ENCODE data around the gene GPR84. TPM values are rescaled to one million over a fixed set of nuclear protein-coding genes. Genes with fewer than 3 reads are reported as not detected.
A peak's percentile ranks its signal among the peaks of the same experiment; 100 is the strongest.

GPR84 gene
- total and polyA plus RNA-seq, 7 experiments from 2014 or later: 1.2 to 13.1 (median 3.9) TPM; not detected in 4

GRCh38 chr12:54409267-54409666, 45.0 kb upstream of the GPR84 start:
- ATAC-seq (no peak), DNase-seq (no peak)
- CTCF ChIA-PET: interaction anchor here (0.7 to 1.9 kb wide), 3 partner anchors 9 to 149 kb away, joined by 3 to 16 read pairs (median 7); no protein-coding TSS in a partner anchor
- Histone ChIP-seq H3K9me3 (ENCODE audit: control insufficient read depth in 2 of 3, low read length in 3 of 3) (no peaks in the 10 kb centered on the region), H3K36me3 (ENCODE audit: control insufficient read depth in 2 of 3, insufficient read depth in 3 of 3, low read length in 3 of 3) (peaks cover 24 to 53% (median 30%) of the 10 kb centered on the region in 3 experiments), H3K27me3 (ENCODE audit: control insufficient read depth in 2 of 2, insufficient read depth in 2 of 2, low read length in 2 of 2) (no peaks in the 10 kb centered on the region), H3K4me1 (ENCODE audit: control insufficient read depth in 2 of 2, insufficient read depth in 2 of 2, low read length in 2 of 2) (peaks cover 42 to 56% of the 10 kb centered on the region in 2 donors), H3K27ac (ENCODE audit: low read depth, low read length) (peak overlapping the region; percentile 31), H3K4me3 (ENCODE audit: low read length) (no peak overlapping the region)
- Mint-ChIP-seq H3K4me1 (peaks cover 34 to 96% (median 66%) of the 10 kb centered on the region in 7 donors), H3K9me3 (peaks cover 0 to 2% (median 0%) of the 10 kb centered on the region in 11 donors), H3K27me3 (no peaks in the 10 kb centered on the region), H3K36me3 (peaks cover 9 to 47% (median 36%) of the 10 kb centered on the region in 5 donors), H3K4me3 (no peak overlapping the region), H3K27ac (peak overlapping the region in 8 of 9 donors; percentile 72 to 99 (median 94))
- intact Hi-C loops (cut with micrococcal nuclease): no loop called here
- POLR2A ChIA-PET: no interaction called here

GRCh38 chr12:54407183-54407905, 43.1 kb upstream of the GPR84 start:
- no peak overlapping the region for H3K4me3 ChIP-seq (ENCODE audit: low read length)
- peak overlapping the region; percentile 51 for H3K27ac ChIP-seq (ENCODE audit: low read depth, low read length)
- Mint-ChIP-seq H3K36me3 (peaks cover 9 to 58% (median 35%) of the 10 kb centered on the region in 5 donors), H3K4me3 (no peak overlapping the region), H3K9me3 (no peaks in the 10 kb centered on the region), H3K27me3 (no peaks in the 10 kb centered on the region), H3K4me1 (peaks cover 32 to 79% (median 55%) of the 10 kb centered on the region in 7 donors), H3K27ac (peak overlapping the region in 8 of 9 donors; percentile 71 to 97 (median 90))
- intact Hi-C loops (cut with micrococcal nuclease): no loop called here
- ChIA-PET CTCF (no interaction called here), POLR2A (interaction anchor here (1.3 kb wide), 1 partner anchor 22 kb away, joined by 3 read pairs; no protein-coding TSS in a partner anchor)
- ATAC-seq (no peak), DNase-seq (no peak)
- peaks cover 34 to 72% (median 45%) of the 10 kb centered on the region in 3 experiments for H3K36me3 ChIP-seq (ENCODE audit: control insufficient read depth in 2 of 3, insufficient read depth in 3 of 3, low read length in 3 of 3)
- no peaks in the 10 kb centered on the region for H3K9me3 ChIP-seq (ENCODE audit: control insufficient read depth in 2 of 3, low read length in 3 of 3)
- peaks cover 23 to 39% of the 10 kb centered on the region in 2 donors for H3K4me1 ChIP-seq (ENCODE audit: control insufficient read depth in 2 of 2, insufficient read depth in 2 of 2, low read length in 2 of 2)
- no peaks in the 10 kb centered on the region for H3K27me3 ChIP-seq (ENCODE audit: control insufficient read depth in 2 of 2, insufficient read depth in 2 of 2, low read length in 2 of 2)

- peaks cover 9 to 65% (median 42%) of the 10 kb centered on the region in 5 donors for H3K36me3 Mint-ChIP-seq
- no peak overlapping the region for H3K4me3 ChIP-seq (ENCODE audit: low read length)
- H3K36me3 ChIP-seq (ENCODE audit: control insufficient read depth in 2 of 3, insufficient read depth in 3 of 3, low read length in 3 of 3): peaks cover 39 to 90% (median 60%) of the 10 kb centered on the region in 3 experiments
- H3K27me3 ChIP-seq (ENCODE audit: control insufficient read depth in 2 of 2, insufficient read depth in 2 of 2, low read length in 2 of 2): no peaks in the 10 kb centered on the region
- H3K27me3 Mint-ChIP-seq: no peaks in the 10 kb centered on the region
- intact Hi-C loops (cut with micrococcal nuclease): no loop called here
- peaks cover 25 to 61% (median 40%) of the 10 kb centered on the region in 7 donors for H3K4me1 Mint-ChIP-seq
- H3K4me3 Mint-ChIP-seq: no peak overlapping the region
- no peaks in the 10 kb centered on the region for H3K9me3 Mint-ChIP-seq
- no peaks in the 10 kb centered on the region for H3K9me3 ChIP-seq (ENCODE audit: control insufficient read depth in 2 of 3, low read length in 3 of 3)
- ChIA-PET POLR2A (interaction anchor here (1.1 to 7.7 kb wide), 3 partner anchors 8 to 33 kb away, joined by 3 to 71 read pairs (median 6); no protein-coding TSS in a partner anchor), CTCF (interaction anchor here (0.6 to 12.0 kb wide), 6 partner anchors 9 to 1188 kb away, joined by 3 to 452 read pairs (median 4); no protein-coding TSS in a partner anchor)
- no peak for ATAC-seq
- peaks cover 8 to 21% of the 10 kb centered on the region in 2 donors for H3K4me1 ChIP-seq (ENCODE audit: control insufficient read depth in 2 of 2, insufficient read depth in 2 of 2, low read length in 2 of 2)
- peak overlapping the region in 8 of 9 donors; percentile 71 to 96 (median 90) for H3K27ac Mint-ChIP-seq
- DNase-seq: no peak
- peak overlapping the region; percentile 54 for H3K27ac ChIP-seq (ENCODE audit: low read depth, low read length)
These were observed 41.3 kb upstream of the GPR84 start for GRCh38 chr12:54405573-54405972.

- intact Hi-C loops (cut with micrococcal nuclease): no loop called here
- Mint-ChIP-seq H3K27ac (peak overlapping the region in 8 of 9 donors; percentile 23 to 98 (median 90)), H3K27me3 (no peaks in the 10 kb centered on the region), H3K36me3 (peaks cover 9 to 65% (median 42%) of the 10 kb centered on the region in 5 donors), H3K4me3 (no peak overlapping the region), H3K9me3 (no peaks in the 10 kb centered on the region), H3K4me1 (peaks cover 26 to 56% (median 40%) of the 10 kb centered on the region in 7 donors)
- no peaks in the 10 kb centered on the region for H3K27me3 ChIP-seq (ENCODE audit: control insufficient read depth in 2 of 2, insufficient read depth in 2 of 2, low read length in 2 of 2)
- peaks cover 39 to 95% (median 61%) of the 10 kb centered on the region in 3 experiments for H3K36me3 ChIP-seq (ENCODE audit: control insufficient read depth in 2 of 3, insufficient read depth in 3 of 3, low read length in 3 of 3)
- no peaks in the 10 kb centered on the region for H3K9me3 ChIP-seq (ENCODE audit: control insufficient read depth in 2 of 3, low read length in 3 of 3)
- CTCF ChIA-PET: interaction anchor here (0.6 to 12.0 kb wide), 6 partner anchors 9 to 1187 kb away, joined by 3 to 452 read pairs (median 4); no protein-coding TSS in a partner anchor
- H3K4me1 ChIP-seq (ENCODE audit: control insufficient read depth in 2 of 2, insufficient read depth in 2 of 2, low read length in 2 of 2): peaks cover 8 to 19% of the 10 kb centered on the region in 2 donors
- DNase-seq (no peak), ATAC-seq (no peak)
- peak overlapping the region; percentile 54 for H3K27ac ChIP-seq (ENCODE audit: low read depth, low read length)
- H3K4me3 ChIP-seq (ENCODE audit: low read length): no peak overlapping the region
- POLR2A ChIA-PET: interaction anchor here (1.1 to 7.7 kb wide), 3 partner anchors 9 to 34 kb away, joined by 3 to 71 read pairs (median 6); no protein-coding TSS in a partner anchor
These were observed 40.8 kb upstream of the GPR84 start for GRCh38 chr12:54405106-54405505.

- no peaks in the 10 kb centered on the region for H3K9me3 Mint-ChIP-seq
- ATAC-seq (peak; percentile 74), DNase-seq (peak; percentile 44 to 72 (median 59))
- Histone ChIP-seq H3K27ac (ENCODE audit: low read depth, low read length) (peak overlapping the region; percentile 54), H3K4me3 (ENCODE audit: low read length) (no peak overlapping the region), H3K4me1 (ENCODE audit: control insufficient read depth in 2 of 2, insufficient read depth in 2 of 2, low read length in 2 of 2) (peaks cover 8 to 17% of the 10 kb centered on the region in 2 donors), H3K9me3 (ENCODE audit: control insufficient read depth in 2 of 3, low read length in 3 of 3) (no peaks in the 10 kb centered on the region), H3K27me3 (ENCODE audit: control insufficient read depth in 2 of 2, insufficient read depth in 2 of 2, low read length in 2 of 2) (no peaks in the 10 kb centered on the region), H3K36me3 (ENCODE audit: control insufficient read depth in 2 of 3, insufficient read depth in 3 of 3, low read length in 3 of 3) (peaks cover 45 to 100% (median 57%) of the 10 kb centered on the region in 3 experiments)
- CTCF ChIA-PET: interaction anchor here (1.1 to 12.0 kb wide), 6 partner anchors 10 to 37 kb away, joined by 3 to 452 read pairs (median 76); partner anchors contain the start of gene ITGA5
- intact Hi-C loops (cut with micrococcal nuclease): loop anchor here (1.0 kb wide), 2 partner anchors 9 to 35 kb away; no protein-coding TSS in a partner anchor
- H3K27me3 Mint-ChIP-seq: no peaks in the 10 kb centered on the region
- H3K4me3 Mint-ChIP-seq: peak overlapping the region in 3 of 10 donors; percentile 23 to 48 (median 25)
- peak overlapping the region; percentile 36 to 98 (median 93) for H3K27ac Mint-ChIP-seq
- H3K4me1 Mint-ChIP-seq: peaks cover 28 to 54% (median 41%) of the 10 kb centered on the region in 7 donors
- peaks cover 10 to 66% (median 43%) of the 10 kb centered on the region in 5 donors for H3K36me3 Mint-ChIP-seq
- POLR2A ChIA-PET: interaction anchor here (0.7 to 7.7 kb wide), 4 partner anchors 10 to 35 kb away, joined by 3 to 71 read pairs (median 4); no protein-coding TSS in a partner anchor
These were observed 40.0 kb upstream of the GPR84 start for GRCh38 chr12:54404061-54405004.
